ENCODE data around the gene C5.

C5 gene

DNA sequence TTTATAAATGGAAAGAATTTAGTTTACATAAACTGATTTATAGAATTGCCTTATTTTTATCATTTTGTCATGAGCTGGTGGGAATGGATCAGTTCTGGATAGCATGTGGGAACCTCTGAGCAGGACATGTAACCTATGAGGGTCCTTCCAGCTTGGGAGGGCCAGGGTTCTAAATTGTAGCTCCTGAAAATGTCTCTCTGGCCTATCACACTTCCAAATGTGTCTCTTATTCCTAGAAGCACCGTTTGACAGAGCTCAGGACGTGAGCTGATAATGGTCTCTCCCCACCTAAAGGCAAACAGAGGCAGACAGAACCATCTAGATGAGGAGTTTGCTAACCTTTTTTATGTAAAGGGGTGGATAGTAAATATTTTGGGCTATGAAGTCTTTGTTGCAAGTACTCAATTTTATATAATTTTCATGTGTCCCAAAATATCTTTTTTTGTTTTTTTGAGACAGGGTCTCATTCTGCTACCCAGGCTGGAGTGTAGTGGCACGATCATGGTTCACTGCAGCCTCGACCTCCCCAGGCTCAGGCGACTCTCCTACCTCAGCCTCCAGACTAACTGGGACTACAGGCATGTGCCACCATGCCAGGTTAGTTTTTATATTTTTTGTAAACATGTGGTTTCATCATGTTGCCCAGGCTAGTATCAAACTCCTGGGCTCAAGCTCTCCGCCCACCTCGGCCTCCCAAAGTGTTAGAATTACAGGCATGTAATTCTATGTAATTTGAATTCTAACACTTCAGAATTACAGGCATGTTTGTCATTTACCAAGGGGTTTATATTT lies 127.5 kb downstream of the C5 start:
- DNase-seq, result no peak
- Histone ChIP-seq H3K9me3 (no peaks in the 10 kb centered on the region), H3K4me1 (peaks cover 20% of the 10 kb centered on the region), H3K4me3 (ENCODE audit: low read depth, low read length) (no peak overlapping the region), H3K27me3 (no peaks in the 10 kb centered on the region), H3K36me3 (no peaks in the 10 kb centered on the region)
- TF ChIP-seq, protein P1, sequence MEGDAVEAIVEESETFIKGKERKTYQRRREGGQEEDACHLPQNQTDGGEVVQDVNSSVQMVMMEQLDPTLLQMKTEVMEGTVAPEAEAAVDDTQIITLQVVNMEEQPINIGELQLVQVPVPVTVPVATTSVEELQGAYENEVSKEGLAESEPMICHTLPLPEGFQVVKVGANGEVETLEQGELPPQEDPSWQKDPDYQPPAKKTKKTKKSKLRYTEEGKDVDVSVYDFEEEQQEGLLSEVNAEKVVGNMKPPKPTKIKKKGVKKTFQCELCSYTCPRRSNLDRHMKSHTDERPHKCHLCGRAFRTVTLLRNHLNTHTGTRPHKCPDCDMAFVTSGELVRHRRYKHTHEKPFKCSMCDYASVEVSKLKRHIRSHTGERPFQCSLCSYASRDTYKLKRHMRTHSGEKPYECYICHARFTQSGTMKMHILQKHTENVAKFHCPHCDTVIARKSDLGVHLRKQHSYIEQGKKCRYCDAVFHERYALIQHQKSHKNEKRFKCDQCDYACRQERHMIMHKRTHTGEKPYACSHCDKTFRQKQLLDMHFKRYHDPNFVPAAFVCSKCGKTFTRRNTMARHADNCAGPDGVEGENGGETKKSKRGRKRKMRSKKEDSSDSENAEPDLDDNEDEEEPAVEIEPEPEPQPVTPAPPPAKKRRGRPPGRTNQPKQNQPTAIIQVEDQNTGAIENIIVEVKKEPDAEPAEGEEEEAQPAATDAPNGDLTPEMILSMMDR (IDR thresholded peaks at IDR 0.05; ENCODE audit: low read depth, low read length), result no peak

DNA sequence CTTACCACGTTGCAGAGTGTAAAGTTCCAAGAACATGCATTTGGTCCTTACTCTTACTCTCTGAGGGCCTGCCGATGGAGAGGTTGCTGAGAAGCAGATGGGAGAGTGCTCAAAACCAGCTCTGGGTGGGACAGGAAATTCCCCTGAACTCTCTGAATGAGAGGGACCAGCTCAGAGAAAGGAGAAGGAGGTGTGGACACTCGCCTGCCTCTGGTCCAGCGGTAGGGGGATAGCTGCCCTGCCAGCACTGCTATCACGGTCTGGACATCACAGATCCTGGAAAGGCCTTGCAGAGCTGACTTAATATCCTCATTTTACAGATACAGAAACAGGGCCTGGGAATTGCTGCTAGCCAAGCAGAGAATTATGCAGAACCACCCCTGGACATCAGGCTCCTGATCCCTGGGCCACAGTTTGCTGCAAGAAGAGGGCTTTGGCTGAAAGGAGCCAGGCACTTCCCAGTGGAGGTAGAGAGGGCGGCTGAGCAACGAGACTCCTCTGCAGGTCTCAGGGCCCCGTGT lies 128.4 kb downstream of the C5 start:
- DNase-seq, result peak; percentile 53
- TF ChIP-seq, protein P1 (IDR thresholded peaks at IDR 0.05; ENCODE audit: low read depth, low read length), result peak; percentile 35; the same call in 1 of the 2 replicates
- no peaks in the 10 kb centered on the region for H3K36me3 ChIP-seq

DNA sequence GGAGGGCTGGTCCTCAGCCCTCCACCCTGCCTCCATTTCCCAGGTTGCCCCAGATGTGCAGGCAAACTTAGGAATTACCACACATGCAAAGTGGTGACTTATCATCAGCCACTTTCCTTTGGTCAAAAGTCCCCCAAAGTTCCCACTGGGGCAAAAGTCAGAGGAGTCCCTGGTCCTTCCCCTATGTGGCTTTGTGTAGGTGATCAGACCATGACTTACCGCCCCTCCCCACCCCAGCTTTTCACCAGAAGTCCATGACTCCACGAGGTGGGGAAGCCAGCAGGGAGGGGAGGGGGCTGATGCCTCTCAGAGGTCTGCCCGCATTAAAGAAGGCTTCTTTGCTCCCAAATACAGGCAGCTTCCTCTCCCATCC lies 129.3 kb downstream of the C5 start:
- TF ChIP-seq, protein P1 (IDR thresholded peaks at IDR 0.05; ENCODE audit: low read depth, low read length), result no peak
- no peaks in the 10 kb centered on the region for H3K36me3 ChIP-seq
- no peaks in the 10 kb centered on the region for H3K27me3 ChIP-seq
- no peak overlapping the region for H3K4me3 ChIP-seq (ENCODE audit: low read depth, low read length)
- DNase-seq, result no peak
- peaks cover 29% of the 10 kb centered on the region for H3K4me1 ChIP-seq
- H3K9me3 ChIP-seq, result no peaks in the 10 kb centered on the region

More for the DNA sequence above, 128.4 kb downstream of the C5 start:
- peaks cover 23% of the 10 kb centered on the region for H3K4me1 ChIP-seq
- no peaks in the 10 kb centered on the region for H3K27me3 ChIP-seq
- H3K4me3 ChIP-seq (ENCODE audit: low read depth, low read length), result no peak overlapping the region
- no peaks in the 10 kb centered on the region for H3K9me3 ChIP-seq

DNA sequence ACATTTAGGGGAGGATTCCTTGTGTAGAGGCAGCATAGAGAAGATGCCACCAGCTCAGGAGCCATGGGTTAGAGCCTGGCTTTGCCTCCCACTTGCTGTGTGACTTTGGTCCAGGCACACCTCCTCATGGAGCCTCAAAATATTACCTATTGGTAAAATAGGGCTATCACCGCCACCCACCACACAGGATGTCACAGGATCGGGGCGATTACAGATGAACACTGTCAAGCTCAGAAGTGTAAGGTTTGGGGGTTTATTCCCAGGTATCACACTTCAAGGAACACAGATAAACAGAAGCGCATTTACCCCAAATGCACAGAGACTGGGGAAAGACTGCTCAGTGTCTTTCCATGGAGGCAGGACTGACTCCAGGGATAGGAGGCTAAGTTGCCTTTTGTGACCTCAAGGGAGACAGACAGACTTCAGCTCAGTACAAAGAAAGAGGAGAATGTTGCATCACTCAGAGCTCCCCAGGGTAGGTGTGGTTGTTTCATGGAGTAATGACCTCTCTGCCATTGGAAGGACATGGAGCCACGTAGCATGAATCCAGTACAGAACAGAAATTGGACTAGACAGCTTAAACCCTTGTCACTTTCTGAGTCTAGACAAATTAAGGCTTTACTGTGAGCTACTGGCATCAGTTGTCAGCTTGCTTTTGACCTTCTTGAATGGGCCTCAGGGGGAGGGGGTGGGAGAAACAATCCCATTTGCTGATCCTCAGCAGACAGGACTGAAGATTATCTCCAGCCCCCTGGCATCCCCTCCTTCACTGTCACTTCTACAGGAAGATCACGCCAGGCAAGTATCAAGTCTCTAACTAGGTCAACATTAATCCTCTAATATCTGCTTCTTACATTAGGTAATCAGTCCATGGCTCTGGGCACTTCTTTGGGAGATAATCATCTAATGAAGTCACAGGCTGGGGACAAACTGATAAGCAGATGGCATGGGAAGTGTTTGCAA lies 130.0 kb downstream of the C5 start:
- no peaks in the 10 kb centered on the region for H3K27me3 ChIP-seq
- TF ChIP-seq, protein P1 (IDR thresholded peaks at IDR 0.05; ENCODE audit: low read depth, low read length), result no peak
- no peaks in the 10 kb centered on the region for H3K9me3 ChIP-seq
- no peaks in the 10 kb centered on the region for H3K36me3 ChIP-seq
- no peak overlapping the region for H3K4me3 ChIP-seq (ENCODE audit: low read depth, low read length)
- DNase-seq, result no peak
- H3K4me1 ChIP-seq, result peaks cover 30% of the 10 kb centered on the region

DNA sequence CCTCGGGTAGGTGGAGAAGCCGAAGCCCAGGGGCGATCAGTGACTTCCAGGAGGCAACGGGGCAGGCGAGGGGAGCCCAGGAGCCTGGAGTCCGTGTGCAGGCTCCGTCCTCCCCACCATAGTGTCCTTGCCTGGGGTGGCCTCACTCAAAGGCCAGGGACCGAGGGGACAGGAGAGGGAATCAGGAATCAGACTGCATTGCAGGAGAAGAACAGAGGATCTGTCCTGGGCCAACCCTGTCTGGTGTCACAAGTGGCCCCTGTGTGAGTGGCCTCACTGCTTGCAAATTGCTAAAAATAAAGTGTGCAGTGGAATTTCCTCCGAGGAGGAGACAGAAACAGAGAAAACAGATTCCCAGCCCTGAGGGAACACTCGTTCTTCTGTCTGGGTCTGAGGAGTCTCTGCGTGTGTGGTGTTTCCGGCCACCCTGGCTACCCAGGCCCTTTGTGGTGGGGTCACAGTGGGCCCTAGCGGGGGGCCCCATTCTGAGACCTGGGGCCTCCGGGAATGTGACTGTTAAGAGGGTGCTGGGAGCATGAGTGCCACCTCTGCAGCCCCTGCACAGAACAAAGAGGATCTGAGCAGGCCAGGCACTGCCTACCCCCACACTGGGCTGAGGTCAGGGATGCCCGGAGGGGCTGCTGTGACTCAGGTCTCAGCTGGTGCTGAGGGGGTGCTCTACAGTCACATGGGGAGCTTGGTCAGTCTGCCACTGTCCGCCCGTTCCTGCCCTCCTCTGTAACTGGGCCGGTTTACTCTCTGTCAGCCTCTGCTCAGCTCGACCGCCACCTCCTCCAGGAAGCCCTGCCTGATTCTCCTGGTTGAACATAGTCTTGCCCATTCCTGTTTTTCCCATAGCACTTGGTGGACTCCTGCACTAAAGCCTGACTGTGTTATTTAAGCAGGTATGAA lies 130.9 kb downstream of the C5 start:
- Histone ChIP-seq H3K4me3 (ENCODE audit: low read depth, low read length) (no peak overlapping the region), H3K9me3 (no peaks in the 10 kb centered on the region), H3K36me3 (no peaks in the 10 kb centered on the region), H3K4me1 (peaks cover 30% of the 10 kb centered on the region), H3K27me3 (no peaks in the 10 kb centered on the region)
- no peak for DNase-seq
- TF ChIP-seq, protein P1 (IDR thresholded peaks at IDR 0.05; ENCODE audit: low read depth, low read length), result no peak
